ENCODE data around the gene RFC4.

Gene RFC4

GRCh38 chr3:186845756-186846155, 39.5 kb upstream of the RFC4 start:
- no peak overlapping the region for H3K4me3 ChIP-seq (ENCODE audit: low read depth, low read length)
- TF ChIP-seq CTCF (IDR thresholded peaks at IDR 0.05; ENCODE audit: borderline replicate concordance, insufficient read depth, low read depth, low read length) = no peak

- TF ChIP-seq CTCF (IDR thresholded peaks at IDR 0.05; ENCODE audit: borderline replicate concordance, insufficient read depth, low read depth, low read length) = no peak
- no peak overlapping the region for H3K4me3 ChIP-seq (ENCODE audit: low read depth, low read length)
Observed at GRCh38 chr3:186844908-186845307, 38.6 kb upstream of the RFC4 start.

- H3K4me3 ChIP-seq (ENCODE audit: low read depth, low read length) = no peak overlapping the region
- no peak for TF ChIP-seq CTCF (IDR thresholded peaks at IDR 0.05; ENCODE audit: borderline replicate concordance, insufficient read depth, low read depth, low read length)
Observed at GRCh38 chr3:186843039-186843432, 36.8 kb upstream of the RFC4 start.

- TF ChIP-seq CTCF (IDR thresholded peaks at IDR 0.05; ENCODE audit: borderline replicate concordance, insufficient read depth, low read depth, low read length) = no peak
- H3K4me3 ChIP-seq (ENCODE audit: low read depth, low read length) = no peak within 1 kb of the TSS
Observed at GRCh38 chr3:186842426-186843038, 36.2 kb upstream of the RFC4 start, which contains the start of gene ADIPOQ. Gene ADIPOQ (plus strand): TSS chr3:186842710. CDS start chr3:186853059, 10,349 bp downstream.

- no peak overlapping the region for H3K4me3 ChIP-seq (ENCODE audit: low read depth, low read length)
- TF ChIP-seq CTCF (IDR thresholded peaks at IDR 0.05; ENCODE audit: borderline replicate concordance, insufficient read depth, low read depth, low read length) = no peak
Observed at GRCh38 chr3:186841620-186842019, 35.3 kb upstream of the RFC4 start.

- H3K4me3 ChIP-seq (ENCODE audit: low read depth, low read length) = no peak overlapping the region
- no peak for TF ChIP-seq CTCF (IDR thresholded peaks at IDR 0.05; ENCODE audit: borderline replicate concordance, insufficient read depth, low read depth, low read length)
Observed at GRCh38 chr3:186839874-186840641, 33.8 kb upstream of the RFC4 start.

- H3K4me3 ChIP-seq (ENCODE audit: low read depth, low read length) = no peak overlapping the region
- no peak for TF ChIP-seq CTCF (IDR thresholded peaks at IDR 0.05; ENCODE audit: borderline replicate concordance, insufficient read depth, low read depth, low read length)
Observed at GRCh38 chr3:186832276-186832675, 26.0 kb upstream of the RFC4 start.
